Vagina (tissue), 2 donors: ENCODE data around the gene UPF1.

Experiments
- POLR2A ChIP-seq, 2 donors: fragments of 450-650 bp; IDR thresholded peaks; one replicate each; pipeline ENCODE4 v1.6.1; 2017; ENCODE audit warnings: antibody characterized with exemption in 2 of 2, mild to moderate bottlenecking in 2 of 2, moderate library complexity in 2 of 2
- TF ChIP-seq, protein P1 (sequence below), 3 experiments: fragments of 450-650 bp in 2 of 3; fragments of 200-600 bp in 1 of 3; sonication (generic) in 1 of 3; IDR thresholded peaks; one replicate each; pipeline ENCODE4 v1.5.1; 2017 to 2019; ENCODE audit warnings: antibody characterized with exemption in 3 of 3, mild to moderate bottlenecking in 2 of 3, moderate library complexity in 2 of 3

DNA sequence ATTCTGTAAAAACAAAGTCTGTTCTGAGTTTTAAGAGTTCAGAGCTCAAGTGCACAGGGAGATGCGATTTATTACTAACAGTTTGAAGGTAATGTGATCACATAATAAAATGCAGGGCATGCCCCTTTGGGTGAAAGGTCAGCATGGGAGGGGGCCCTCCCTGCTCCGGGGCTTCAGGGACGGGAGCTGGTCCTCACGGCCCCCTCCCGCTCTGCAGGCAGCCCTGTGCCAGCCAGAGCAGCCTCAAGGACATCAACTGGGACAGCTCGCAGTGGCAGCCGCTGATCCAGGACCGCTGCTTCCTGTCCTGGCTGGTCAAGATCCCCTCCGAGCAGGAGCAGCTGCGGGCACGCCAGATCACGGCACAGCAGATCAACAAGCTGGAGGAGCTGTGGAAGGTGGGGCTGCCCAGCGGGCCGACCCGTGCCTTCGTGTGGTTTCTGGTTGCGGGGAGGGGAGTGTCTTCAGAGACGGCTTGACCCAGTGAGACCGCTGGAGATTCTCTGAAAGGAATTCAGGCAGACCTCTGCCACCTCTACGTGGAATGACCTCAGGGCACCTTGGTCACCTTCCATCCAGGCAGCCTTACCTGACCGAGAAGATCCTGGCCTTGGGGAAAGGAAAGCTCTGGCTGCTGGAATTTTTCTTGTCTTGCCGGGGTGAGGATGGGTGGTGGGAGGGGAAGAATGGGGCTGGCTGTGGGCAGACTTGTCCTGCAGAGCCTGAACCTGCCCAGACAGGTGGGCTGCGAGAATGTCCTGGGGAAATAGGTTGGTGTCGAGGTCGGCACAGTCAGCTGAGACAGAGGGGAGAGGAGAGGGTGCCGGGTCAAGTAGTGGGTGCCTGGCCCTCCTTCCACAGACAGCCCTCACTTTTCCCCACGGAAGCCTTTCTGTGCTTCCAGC lies 19.0 kb downstream of the UPF1 start:
- TF ChIP-seq, protein P1, sequence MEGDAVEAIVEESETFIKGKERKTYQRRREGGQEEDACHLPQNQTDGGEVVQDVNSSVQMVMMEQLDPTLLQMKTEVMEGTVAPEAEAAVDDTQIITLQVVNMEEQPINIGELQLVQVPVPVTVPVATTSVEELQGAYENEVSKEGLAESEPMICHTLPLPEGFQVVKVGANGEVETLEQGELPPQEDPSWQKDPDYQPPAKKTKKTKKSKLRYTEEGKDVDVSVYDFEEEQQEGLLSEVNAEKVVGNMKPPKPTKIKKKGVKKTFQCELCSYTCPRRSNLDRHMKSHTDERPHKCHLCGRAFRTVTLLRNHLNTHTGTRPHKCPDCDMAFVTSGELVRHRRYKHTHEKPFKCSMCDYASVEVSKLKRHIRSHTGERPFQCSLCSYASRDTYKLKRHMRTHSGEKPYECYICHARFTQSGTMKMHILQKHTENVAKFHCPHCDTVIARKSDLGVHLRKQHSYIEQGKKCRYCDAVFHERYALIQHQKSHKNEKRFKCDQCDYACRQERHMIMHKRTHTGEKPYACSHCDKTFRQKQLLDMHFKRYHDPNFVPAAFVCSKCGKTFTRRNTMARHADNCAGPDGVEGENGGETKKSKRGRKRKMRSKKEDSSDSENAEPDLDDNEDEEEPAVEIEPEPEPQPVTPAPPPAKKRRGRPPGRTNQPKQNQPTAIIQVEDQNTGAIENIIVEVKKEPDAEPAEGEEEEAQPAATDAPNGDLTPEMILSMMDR (IDR thresholded peaks at IDR 0.05), result no peak
- TF ChIP-seq POLR2A (IDR thresholded peaks at IDR 0.05), result no peak
